HG02973 (cell line): Measurements from ENCODE around the gene TNRC6B.
"Not testable (repeated sequence)": the region's sequence is repeated elsewhere in the genome, so short reads cannot be mapped to it uniquely, and the experiment has no call there.

Experiments used
- ATAC-seq: cut with Tn5 transposase; IDR thresholded peaks from one replicate; pipeline ENCODE4 v1.9.1; 2021; ENCODE audit warnings: moderate library complexity; ENCODE audit not compliant: unreplicated experiment

The TNRC6B gene

GRCh38 chr22:40276996-40277823 lies 99.5 kb downstream of the TNRC6B start:
- no peak for ATAC-seq

GRCh38 chr22:40279017-40279416 lies 101.3 kb downstream of the TNRC6B start:
- no peak for ATAC-seq

GRCh38 chr22:40281717-40282116 lies 104.0 kb downstream of the TNRC6B start:
- ATAC-seq = no peak

- no peak for ATAC-seq
Measured at GRCh38 chr22:40285513-40285912, 107.8 kb downstream of the TNRC6B start.

GRCh38 chr22:40289991-40290459 lies 112.3 kb downstream of the TNRC6B start:
- peak; percentile 71 for ATAC-seq

- ATAC-seq = no peak
Measured at GRCh38 chr22:40290516-40290915, 112.8 kb downstream of the TNRC6B start.

GRCh38 chr22:40294696-40295095 lies 117.0 kb downstream of the TNRC6B start:
- ATAC-seq = no peak

- ATAC-seq = no peak
Measured at GRCh38 chr22:40300316-40300715, 122.6 kb downstream of the TNRC6B start.

GRCh38 chr22:40300884-40301672 lies 123.4 kb downstream of the TNRC6B start:
- no peak for ATAC-seq

GRCh38 chr22:40302149-40302548 lies 124.4 kb downstream of the TNRC6B start:
- no peak for ATAC-seq

- ATAC-seq = no peak
Measured at GRCh38 chr22:40305625-40306024, 127.9 kb downstream of the TNRC6B start.

GRCh38 chr22:40308999-40309573 lies 131.4 kb downstream of the TNRC6B start:
- no peak for ATAC-seq

GRCh38 chr22:40309631-40310030 lies 131.9 kb downstream of the TNRC6B start:
- no peak for ATAC-seq

- ATAC-seq = no peak
Measured at GRCh38 chr22:40310081-40310767, 132.5 kb downstream of the TNRC6B start.

- ATAC-seq = no peak
Measured at GRCh38 chr22:40310768-40311120, 133.0 kb downstream of the TNRC6B start.

GRCh38 chr22:40311646-40312045 lies 133.9 kb downstream of the TNRC6B start:
- not testable (repeated sequence) for ATAC-seq

- no peak for ATAC-seq
Measured at GRCh38 chr22:40312050-40312449, 134.3 kb downstream of the TNRC6B start.

GRCh38 chr22:40313007-40313406 lies 135.3 kb downstream of the TNRC6B start:
- no peak for ATAC-seq

- ATAC-seq = no peak
Measured at GRCh38 chr22:40314041-40314440, 136.3 kb downstream of the TNRC6B start.

- no peak for ATAC-seq
Measured at GRCh38 chr22:40320687-40321086, 143.0 kb downstream of the TNRC6B start.

- no peak for ATAC-seq
Measured at GRCh38 chr22:40322021-40322420, 144.3 kb downstream of the TNRC6B start.
